SU-DHL-6 (cell line): Measurements from ENCODE around the gene DMGDH.

Experiments
- H2AFZ ChIP-seq: fragments of 200-600 bp; sonication (generic); 2 replicates; pipeline ENCODE4 v1.6.1; 2014; ENCODE audit warnings: low read depth, mild to moderate bottlenecking, moderate library complexity, mixed read lengths, antibody characterized with exemption, low read length; ENCODE audit not compliant: severe bottlenecking
- H3F3A ChIP-seq: fragments of 200-600 bp; shearing (Covaris generic); 2 replicates; pipeline ENCODE4 v1.6.0; 2016; ENCODE audit warnings: antibody characterized with exemption, mild to moderate bottlenecking; ENCODE audit not compliant: insufficient read depth
- H3K27ac ChIP-seq: fragments of 200-600 bp; sonication (generic); 2 replicates; pipeline ENCODE4 v1.5.1; 2016; ENCODE audit warnings: low read depth, mild to moderate bottlenecking, low read length, moderate library complexity, mixed read lengths
- H3K27me3 ChIP-seq: fragments of 200-600 bp; sonication (generic), shearing (Covaris generic); 2 replicates; pipeline ENCODE4 v1.6.0; 2014; ENCODE audit warnings: mild to moderate bottlenecking, low read length
- H3K36me3 ChIP-seq: fragments of 200-600 bp; sonication (generic); 2 replicates; pipeline ENCODE4 v1.6.1; 2014; ENCODE audit warnings: mild to moderate bottlenecking, low read length, mixed read lengths
- H3K4me2 ChIP-seq: fragments of 300-600, 200-600 bp; shearing (Covaris generic), sonication (generic); 2 replicates; pipeline ENCODE4 v1.6.0; 2014; ENCODE audit warnings: low read length, low read depth, mild to moderate bottlenecking; ENCODE audit not compliant: poor library complexity, severe bottlenecking
- H3K4me3 ChIP-seq: fragments of 200-600 bp; sonication (generic); 2 replicates; pipeline ENCODE4 v1.5.1; 2014; ENCODE audit warnings: antibody characterized with exemption, low read length, mild to moderate bottlenecking, mixed read lengths; ENCODE audit not compliant: insufficient read depth, poor library complexity, severe bottlenecking
- H3K79me2 ChIP-seq: fragments of 200-600 bp; sonication (generic); 2 replicates; pipeline ENCODE4 v1.6.1; 2014; ENCODE audit warnings: mild to moderate bottlenecking, low read length, moderate library complexity; ENCODE audit not compliant: insufficient read depth
- H3K9ac ChIP-seq: fragments of 200-600 bp; sonication (generic); 2 replicates; pipeline ENCODE4 v1.7.0; 2014; ENCODE audit warnings: mild to moderate bottlenecking, low read length
- H3K9me2 ChIP-seq: fragments of 200-600 bp; sonication (generic); replicated peaks from 2 replicates; pipeline ENCODE4 v1.6.1; 2014; ENCODE audit warnings: low read length; ENCODE audit not compliant: insufficient read depth
- H3K9me3 ChIP-seq: fragments of 200-600 bp; sonication (generic); 2 replicates; pipeline ENCODE4 v1.6.1; 2014; ENCODE audit warnings: low read length, mixed read lengths; ENCODE audit not compliant: insufficient read depth
- H4K20me1 ChIP-seq: fragments of 200-600 bp; sonication (generic); 2 replicates; pipeline ENCODE4 v1.6.1; 2014; ENCODE audit warnings: low read depth, mild to moderate bottlenecking, antibody characterized with exemption, low read length, moderate library complexity, mixed read lengths
- CTCF ChIP-seq: fragments of 200-600 bp; sonication (generic); IDR thresholded peaks from one replicate; pipeline ENCODE4 v1.5.1; 2017; ENCODE audit warnings: antibody characterized with exemption, mild to moderate bottlenecking, low read length, moderate library complexity; ENCODE audit not compliant: insufficient read depth, poor library complexity, severe bottlenecking
- EZH2phosphoT487 ChIP-seq: fragments of 200-600 bp; sonication (generic), shearing (Covaris generic); conservative IDR thresholded peaks from 2 replicates; pipeline ENCODE4 v1.6.1; 2018; ENCODE audit warnings: mild to moderate bottlenecking, antibody characterized with exemption, low read length, moderate library complexity, mixed read lengths

The DMGDH gene

GRCh38 chr5:79032782-79033181 is 36.7 kb downstream of the DMGDH start:
- no peaks in the 10 kb centered on the region for H3K9me3 ChIP-seq
- no peak overlapping the region for H2AFZ ChIP-seq
- no peaks in the 10 kb centered on the region for H3K27me3 ChIP-seq
- TF ChIP-seq CTCF: no peak
- TF ChIP-seq EZH2phosphoT487: no peak
- no peak overlapping the region for H3K4me3 ChIP-seq
- no peaks in the 10 kb centered on the region for H3K9me2 ChIP-seq
- no peak overlapping the region for H3K9ac ChIP-seq
- H4K20me1 ChIP-seq: no peaks in the 10 kb centered on the region
- H3K4me2 ChIP-seq: no peak overlapping the region
- no peaks in the 10 kb centered on the region for H3F3A ChIP-seq
- no peak overlapping the region for H3K27ac ChIP-seq
- no peaks in the 10 kb centered on the region for H3K36me3 ChIP-seq
- H3K79me2 ChIP-seq: no peaks in the 10 kb centered on the region

DNA sequence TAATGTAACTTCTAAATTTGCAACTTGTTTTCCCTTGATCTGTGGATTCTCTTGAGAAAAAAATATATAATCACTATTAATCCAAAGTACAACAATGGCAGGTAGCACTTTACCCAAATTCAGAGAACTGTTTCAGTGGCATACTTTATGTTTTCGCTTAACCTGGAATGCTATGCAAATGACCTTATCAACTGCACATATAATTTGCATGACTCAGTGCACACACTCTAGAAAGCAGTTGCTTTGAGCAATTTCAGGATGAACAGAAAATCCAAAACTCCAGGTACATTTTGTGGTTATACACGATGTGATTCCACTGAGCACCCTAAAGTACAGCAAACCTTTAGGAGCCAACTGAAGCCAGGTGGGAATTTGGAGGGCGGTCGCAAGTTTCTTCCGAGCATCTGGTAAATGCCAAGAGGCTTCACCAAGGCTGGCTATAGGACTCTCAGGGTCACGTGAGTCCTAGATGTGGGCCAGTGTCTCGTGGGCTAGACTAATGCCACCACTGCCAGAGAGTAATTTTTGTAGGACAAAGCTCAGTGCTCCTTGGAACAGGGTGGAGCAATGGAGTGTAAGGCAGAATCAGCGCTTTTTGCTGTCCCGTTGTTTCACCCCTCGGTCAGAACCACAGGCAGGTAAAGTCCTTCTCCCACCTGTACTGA is 37.3 kb downstream of the DMGDH start:
- TF ChIP-seq EZH2phosphoT487 (no peak), CTCF (no peak)
- H3K79me2 ChIP-seq: no peaks in the 10 kb centered on the region
- H4K20me1 ChIP-seq: no peaks in the 10 kb centered on the region
- H3F3A ChIP-seq: no peaks in the 10 kb centered on the region
- H3K4me3 ChIP-seq: no peak overlapping the region
- no peak overlapping the region for H3K4me2 ChIP-seq
- H3K36me3 ChIP-seq: no peaks in the 10 kb centered on the region
- no peak overlapping the region for H3K9ac ChIP-seq
- H3K9me3 ChIP-seq: no peaks in the 10 kb centered on the region
- no peaks in the 10 kb centered on the region for H3K9me2 ChIP-seq
- no peak overlapping the region for H3K27ac ChIP-seq
- H3K27me3 ChIP-seq: no peaks in the 10 kb centered on the region
- no peak overlapping the region for H2AFZ ChIP-seq

- H3K9me2 ChIP-seq: no peaks in the 10 kb centered on the region
- no peak overlapping the region for H3K27ac ChIP-seq
- no peak overlapping the region for H3K4me2 ChIP-seq
- H3K9me3 ChIP-seq: no peaks in the 10 kb centered on the region
- H3K4me3 ChIP-seq: no peak overlapping the region
- H4K20me1 ChIP-seq: no peaks in the 10 kb centered on the region
- no peaks in the 10 kb centered on the region for H3K27me3 ChIP-seq
- no peak overlapping the region for H2AFZ ChIP-seq
- TF ChIP-seq CTCF (no peak), EZH2phosphoT487 (no peak)
- no peaks in the 10 kb centered on the region for H3K79me2 ChIP-seq
- no peaks in the 10 kb centered on the region for H3F3A ChIP-seq
- H3K36me3 ChIP-seq: no peaks in the 10 kb centered on the region
- H3K9ac ChIP-seq: no peak overlapping the region
Observed at GRCh38 chr5:79031485-79031867, 38.0 kb downstream of the DMGDH start.
